ENCODE results near the gene AEN. TPM values are rescaled to one million over a fixed set of nuclear protein-coding genes. Genes with fewer than 3 reads are reported as not detected.

The AEN gene
- total RNA-seq, 4 donors from 2014 or later = 7.7 to 10.3 (median 8.4) TPM

- TF ChIP-seq POLR2A (IDR thresholded peaks at IDR 0.05) = no peak
- TF ChIP-seq, protein P1, sequence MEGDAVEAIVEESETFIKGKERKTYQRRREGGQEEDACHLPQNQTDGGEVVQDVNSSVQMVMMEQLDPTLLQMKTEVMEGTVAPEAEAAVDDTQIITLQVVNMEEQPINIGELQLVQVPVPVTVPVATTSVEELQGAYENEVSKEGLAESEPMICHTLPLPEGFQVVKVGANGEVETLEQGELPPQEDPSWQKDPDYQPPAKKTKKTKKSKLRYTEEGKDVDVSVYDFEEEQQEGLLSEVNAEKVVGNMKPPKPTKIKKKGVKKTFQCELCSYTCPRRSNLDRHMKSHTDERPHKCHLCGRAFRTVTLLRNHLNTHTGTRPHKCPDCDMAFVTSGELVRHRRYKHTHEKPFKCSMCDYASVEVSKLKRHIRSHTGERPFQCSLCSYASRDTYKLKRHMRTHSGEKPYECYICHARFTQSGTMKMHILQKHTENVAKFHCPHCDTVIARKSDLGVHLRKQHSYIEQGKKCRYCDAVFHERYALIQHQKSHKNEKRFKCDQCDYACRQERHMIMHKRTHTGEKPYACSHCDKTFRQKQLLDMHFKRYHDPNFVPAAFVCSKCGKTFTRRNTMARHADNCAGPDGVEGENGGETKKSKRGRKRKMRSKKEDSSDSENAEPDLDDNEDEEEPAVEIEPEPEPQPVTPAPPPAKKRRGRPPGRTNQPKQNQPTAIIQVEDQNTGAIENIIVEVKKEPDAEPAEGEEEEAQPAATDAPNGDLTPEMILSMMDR (IDR thresholded peaks at IDR 0.05) = no peak
- WGBS, 2 donors = 87 to 88% methylated on average over 8 to 9 of the region's 9 CpGs
- intact Hi-C loops (cut with DNase I; ENCODE audit: low total_unique reads) = no loop called here
- no peak for DNase-seq (ENCODE audit: low spot score in 2 of 2)
- H3K4me3 ChIP-seq (ENCODE audit: low read depth, poor library complexity, severe bottlenecking) = no peak overlapping the region
These were observed 30.8 kb downstream of the AEN start for GRCh38 chr15:88651971-88652370.

DNA sequence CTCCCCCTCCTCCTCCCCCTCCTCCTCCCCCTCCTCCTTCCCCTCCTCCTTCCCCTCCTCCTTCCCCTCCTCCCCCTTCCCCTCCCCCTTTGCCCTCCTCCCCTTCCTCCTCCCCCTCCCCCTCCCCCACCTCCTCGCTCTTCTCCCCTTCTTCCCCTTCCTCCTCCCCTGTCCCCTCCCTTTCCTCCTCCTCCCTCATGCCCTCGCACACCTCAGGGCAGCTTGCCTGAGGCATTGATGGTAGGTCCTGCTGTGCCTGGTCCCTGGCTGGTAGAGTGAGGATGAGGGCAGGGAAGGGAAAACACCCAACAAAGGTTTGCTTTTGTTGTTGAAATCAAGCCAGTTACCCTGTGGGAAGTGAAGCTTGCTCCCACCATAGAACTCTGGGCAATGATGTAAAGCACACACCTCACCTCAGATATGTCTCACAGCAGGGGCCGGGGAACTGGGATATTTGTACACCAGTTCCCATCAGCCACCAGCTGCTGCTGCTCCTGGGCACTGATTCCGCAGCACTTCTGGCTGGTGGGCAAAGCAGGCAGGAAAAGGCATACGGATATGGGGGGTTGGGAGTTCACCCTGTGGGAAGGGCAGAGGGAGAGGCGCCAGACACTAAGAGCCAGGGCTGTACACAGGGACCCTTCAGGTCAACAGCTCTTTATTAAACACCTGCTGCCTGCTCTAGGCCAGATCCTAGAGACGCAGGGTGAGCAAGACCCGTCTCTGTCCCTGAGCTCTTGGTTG, 31.5 kb downstream of the AEN start:
- intact Hi-C loops (cut with DNase I; ENCODE audit: low total_unique reads) = no loop called here
- no peak overlapping the region for H3K4me3 ChIP-seq (ENCODE audit: low read depth, poor library complexity, severe bottlenecking)
- DNase-seq (ENCODE audit: low spot score in 2 of 2) = no peak
- TF ChIP-seq, protein P1 (IDR thresholded peaks at IDR 0.05) = no peak
- TF ChIP-seq POLR2A (IDR thresholded peaks at IDR 0.05) = no peak
- WGBS, 2 donors = 58 to 67% methylated on average over 7 of the region's 8 CpGs

GRCh38 chr15:88653200-88654064, 32.3 kb downstream of the AEN start:
- WGBS, 2 donors = 63 to 66% methylated on average over 9 to 11 of the region's 13 CpGs
- TF ChIP-seq, protein P1 (IDR thresholded peaks at IDR 0.05) = no peak
- TF ChIP-seq POLR2A (IDR thresholded peaks at IDR 0.05) = no peak
- intact Hi-C loops (cut with DNase I; ENCODE audit: low total_unique reads) = no loop called here
- DNase-seq (ENCODE audit: low spot score in 2 of 2) = peak in 1 of 2 donors; percentile 81
- no peak overlapping the region for H3K4me3 ChIP-seq (ENCODE audit: low read depth, poor library complexity, severe bottlenecking)

DNA sequence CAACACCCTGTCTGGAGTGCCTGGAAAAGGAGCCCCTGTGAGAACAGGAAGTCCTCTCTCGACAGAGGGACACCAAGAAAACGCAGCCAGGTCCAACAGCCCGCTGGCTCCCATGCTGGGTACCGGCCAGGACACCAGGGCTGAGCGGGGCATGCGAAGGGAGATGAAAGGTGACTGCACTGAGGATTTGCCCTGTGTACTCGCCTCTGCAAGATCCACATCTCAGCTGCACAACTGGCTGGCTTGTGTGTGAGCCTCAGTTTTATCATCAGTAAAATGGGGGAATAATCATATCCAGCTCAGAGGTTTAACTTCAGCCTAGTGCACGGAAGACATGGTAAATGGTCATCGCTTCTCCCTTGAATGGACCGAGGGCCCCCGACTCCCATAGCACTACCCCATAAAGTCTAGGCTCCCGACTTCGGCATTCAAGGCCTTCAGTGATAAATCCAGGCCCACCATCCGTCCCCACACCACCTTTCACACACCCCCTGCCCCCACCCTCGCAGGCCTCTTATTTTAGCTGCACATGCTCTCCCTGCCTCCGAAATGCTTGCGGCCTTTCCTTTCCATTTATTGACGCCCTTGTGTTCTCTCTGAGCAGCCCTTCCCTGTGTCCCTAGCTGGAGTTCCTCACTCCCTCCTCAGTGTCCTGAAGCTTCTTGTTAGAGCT, 33.4 kb downstream of the AEN start:
- no peak for DNase-seq (ENCODE audit: low spot score in 2 of 2)
- WGBS, 2 donors = 93 to 94% methylated on average over 18 of the region's 18 CpGs
- TF ChIP-seq, protein P1 (IDR thresholded peaks at IDR 0.05) = no peak
- TF ChIP-seq POLR2A (IDR thresholded peaks at IDR 0.05) = no peak
- intact Hi-C loops (cut with DNase I; ENCODE audit: low total_unique reads) = no loop called here
- no peak overlapping the region for H3K4me3 ChIP-seq (ENCODE audit: low read depth, poor library complexity, severe bottlenecking)

DNA sequence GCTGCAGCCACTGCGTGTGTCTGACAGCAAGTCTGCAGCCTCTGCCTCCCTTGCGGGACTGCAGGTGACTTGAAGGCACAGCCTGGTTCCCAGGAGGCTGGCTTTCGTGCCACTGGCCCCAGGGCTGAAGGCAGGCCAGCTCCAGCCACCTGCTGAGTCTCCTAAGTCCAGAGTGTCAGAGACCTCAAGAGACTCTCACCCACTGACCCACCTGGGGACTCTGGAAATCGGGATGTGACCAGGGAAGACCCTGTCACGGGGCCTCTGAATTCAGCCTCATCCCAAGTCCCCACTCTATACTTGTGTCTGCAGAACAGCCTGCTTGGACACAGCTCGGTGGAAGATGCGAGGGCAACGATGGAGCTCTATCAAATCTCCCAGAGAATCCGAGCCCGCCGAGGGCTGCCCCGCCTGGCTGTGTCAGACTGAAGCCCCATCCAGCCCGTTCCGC, 34.0 kb downstream of the AEN start:
- WGBS, 2 donors = 91% methylated on average over 14 of the region's 14 CpGs
- no peak overlapping the region for H3K4me3 ChIP-seq (ENCODE audit: low read depth, poor library complexity, severe bottlenecking)
- TF ChIP-seq, protein P1 (IDR thresholded peaks at IDR 0.05) = no peak
- no peak for TF ChIP-seq POLR2A (IDR thresholded peaks at IDR 0.05)
- DNase-seq (ENCODE audit: low spot score in 2 of 2) = peak in 1 of 2 donors; percentile 78
- intact Hi-C loops (cut with DNase I; ENCODE audit: low total_unique reads) = no loop called here

All from lower leg skin (tissue), 4 donors.